ENCODE results near the gene RPL18A. TPM values are rescaled to one million over a fixed set of nuclear protein-coding genes. Genes with fewer than 3 reads are reported as not detected.

RPL18A gene
- total RNA-seq: 1,276 and 1,475 TPM in 2 replicates

GRCh38 chr19:17859533-17860330, at the start of gene RPL18A:
RPL18A (plus strand) TSS chr19:17859910; CDS start chr19:17859957, 47 bp downstream.

GRCh38 chr19:17821190-17821589, 38.5 kb upstream of the RPL18A start, which contains the start of gene INSL3:
INSL3 (minus strand) TSS chr19:17821519; CDS start chr19:17821506, 13 bp downstream.

GRCh38 chr19:17847538-17848366, 12.0 kb upstream of the RPL18A start, which contains the start of gene JAK3:
JAK3 (minus strand) TSS chr19:17847982; CDS start chr19:17844417, 3,565 bp downstream.

GRCh38 chr19:17871878-17872250, 12.2 kb downstream of the RPL18A start, which contains the start of gene SLC5A5:
SLC5A5 (plus strand) TSS chr19:17871945; CDS start chr19:17872320, 375 bp downstream.

Other genes with a start within 250 kb of the RPL18A start
- gene UNC13A, start 171.6 kb upstream of the RPL18A start, total RNA-seq: not detected in 2 replicates
- gene MAP1S, start 140.4 kb upstream of the RPL18A start, total RNA-seq: 23.2 and 60.5 TPM in 2 replicates
- 0.86 and 2.1 TPM in 2 replicates for gene FCHO1, start 108.4 kb upstream of the RPL18A start, total RNA-seq
- not detected in 2 replicates for gene B3GNT3, start 64.8 kb upstream of the RPL18A start, total RNA-seq
- not detected in 2 replicates for gene INSL3, start 38.4 kb upstream of the RPL18A start, total RNA-seq
- 5.5 and 6.2 TPM in 2 replicates for gene JAK3, start 11.9 kb upstream of the RPL18A start, total RNA-seq
- gene SLC5A5, start 12.0 kb downstream of the RPL18A start, total RNA-seq: not detected in 2 replicates
- 103 and 111 TPM in 2 replicates for gene CCDC124, start 73.1 kb downstream of the RPL18A start, total RNA-seq
- not detected in 2 replicates for gene KCNN1, start 107.2 kb downstream of the RPL18A start, total RNA-seq
- gene ARRDC2, start 148.3 kb downstream of the RPL18A start, total RNA-seq: 8.3 and 14.7 TPM in 2 replicates
- 0.18 TPM in 1 of 2 replicates, not detected in the other for gene IL12RB1, start 227.0 kb downstream of the RPL18A start, total RNA-seq
- gene MAST3, start 237.9 kb downstream of the RPL18A start, total RNA-seq: 4.3 and 7.2 TPM in 2 replicates